ENCODE data around the gene GALR1.
"Not testable (repeated sequence)": the region's sequence is repeated elsewhere in the genome, so short reads cannot be mapped to it uniquely, and the experiment has no call there.

The GALR1 gene

DNA sequence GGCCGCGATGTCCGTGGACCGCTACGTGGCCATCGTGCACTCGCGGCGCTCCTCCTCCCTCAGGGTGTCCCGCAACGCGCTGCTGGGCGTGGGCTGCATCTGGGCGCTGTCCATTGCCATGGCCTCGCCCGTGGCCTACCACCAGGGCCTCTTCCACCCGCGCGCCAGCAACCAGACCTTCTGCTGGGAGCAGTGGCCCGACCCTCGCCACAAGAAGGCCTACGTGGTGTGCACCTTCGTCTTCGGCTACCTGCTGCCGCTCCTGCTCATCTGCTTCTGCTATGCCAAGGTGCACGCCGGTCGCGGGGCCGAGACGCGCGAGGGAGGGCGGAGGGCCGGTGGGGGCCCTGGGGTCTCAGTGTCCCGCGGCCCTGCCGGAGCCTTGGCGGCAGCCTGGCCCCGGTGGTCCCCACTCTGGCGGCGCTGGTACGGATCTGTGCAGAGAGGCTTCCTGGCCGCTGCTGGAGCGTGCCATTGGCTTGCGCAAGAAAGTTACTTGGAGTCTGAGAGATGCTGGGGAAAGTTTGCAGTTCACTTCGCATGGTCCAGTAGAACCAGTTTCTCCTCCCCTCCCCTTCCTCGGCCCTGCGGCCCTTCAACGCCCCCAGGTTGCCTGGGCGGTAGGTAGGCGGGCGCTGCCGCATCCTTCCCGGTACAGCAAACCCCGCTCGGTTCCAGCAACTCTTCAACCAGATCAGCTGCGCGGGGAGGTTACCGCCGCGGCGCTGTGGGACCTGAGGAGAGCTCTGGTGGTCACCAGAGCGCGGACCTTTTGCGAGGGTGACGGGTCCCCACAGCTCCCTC, 1.5 kb downstream of the GALR1 start:
- no peak for DNase-seq

DNA sequence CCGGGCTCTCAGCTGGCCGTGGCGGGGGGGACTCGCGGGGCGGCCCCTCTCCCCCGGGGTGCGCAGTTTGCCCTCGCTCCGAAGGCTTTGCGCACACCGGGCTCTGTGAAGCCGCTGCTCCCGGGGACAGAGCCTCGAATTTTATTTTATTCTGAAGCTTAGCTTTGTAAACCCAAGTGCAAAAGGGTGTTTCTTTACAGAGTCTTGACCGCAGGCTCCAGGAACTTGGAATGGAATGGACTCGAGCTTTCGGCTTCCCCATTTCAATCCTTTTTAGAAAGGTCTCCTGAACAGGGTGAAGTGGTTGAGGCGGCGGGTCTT, 2.0 kb downstream of the GALR1 start:
- DNase-seq: no peak

DNA sequence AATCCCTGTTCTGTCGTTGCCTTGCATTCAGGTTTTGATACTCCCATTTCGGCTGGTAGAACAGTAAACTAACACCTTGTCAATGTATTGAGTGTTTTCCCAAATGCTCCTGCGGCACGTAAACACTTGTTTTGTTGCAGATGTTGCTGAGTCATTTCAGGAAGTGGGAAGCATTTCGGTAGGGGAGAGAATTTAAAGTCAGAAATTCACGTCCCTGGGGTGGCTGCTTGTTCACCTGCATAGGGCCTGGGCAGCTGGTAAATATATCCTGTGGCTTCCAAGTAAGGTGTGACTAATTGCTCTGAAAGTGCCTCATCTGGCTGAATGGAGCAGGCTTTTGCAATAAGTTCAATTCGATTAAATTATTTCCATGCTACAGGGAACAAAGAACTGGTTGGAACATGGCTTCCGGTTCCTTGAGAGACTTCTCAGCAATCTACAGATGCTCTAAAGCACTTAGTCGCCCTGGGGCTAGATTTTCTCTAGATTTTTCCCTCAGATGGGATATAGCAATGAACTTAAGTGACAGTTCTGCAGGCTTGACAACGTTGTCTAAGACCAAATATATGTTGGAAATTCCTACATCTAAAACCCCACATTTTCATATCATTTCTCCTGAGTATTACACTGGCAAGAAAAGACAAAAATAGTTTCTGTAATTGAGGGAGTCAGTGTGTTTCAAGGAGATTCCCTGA, 5.2 kb downstream of the GALR1 start:
- DNase-seq: no peak

DNA sequence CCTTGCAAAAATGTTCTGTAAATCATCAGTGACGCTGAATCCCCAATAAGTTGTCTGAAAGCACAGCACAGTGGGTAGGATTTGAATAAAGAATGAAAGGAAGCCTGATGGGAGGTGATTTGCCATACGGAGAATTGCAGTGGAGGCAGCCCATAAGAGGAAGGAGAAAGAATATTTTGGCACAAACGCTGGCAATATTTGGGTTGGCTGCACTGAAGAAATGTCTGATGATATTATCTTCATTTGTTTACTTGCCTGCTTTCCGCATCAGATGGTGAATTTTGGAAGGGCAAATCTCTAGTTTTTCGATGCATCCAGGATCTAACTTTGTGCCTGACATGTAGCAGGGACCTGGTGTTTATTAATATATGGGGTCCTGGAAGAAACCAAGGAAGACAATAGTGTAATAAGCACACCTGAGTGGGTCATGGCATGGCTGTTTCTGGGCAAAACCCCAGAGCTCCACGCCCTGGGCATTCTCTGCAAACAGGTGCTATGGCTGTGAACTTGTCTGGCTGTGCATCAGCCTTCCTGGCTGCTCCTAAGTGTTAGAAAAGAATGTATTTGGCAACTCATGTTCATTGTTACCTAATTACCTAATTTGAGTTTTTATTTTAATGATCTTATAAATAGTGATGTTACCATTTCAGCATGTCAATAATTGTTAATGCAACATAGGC, 5.9 kb downstream of the GALR1 start:
- DNase-seq: no peak

DNA sequence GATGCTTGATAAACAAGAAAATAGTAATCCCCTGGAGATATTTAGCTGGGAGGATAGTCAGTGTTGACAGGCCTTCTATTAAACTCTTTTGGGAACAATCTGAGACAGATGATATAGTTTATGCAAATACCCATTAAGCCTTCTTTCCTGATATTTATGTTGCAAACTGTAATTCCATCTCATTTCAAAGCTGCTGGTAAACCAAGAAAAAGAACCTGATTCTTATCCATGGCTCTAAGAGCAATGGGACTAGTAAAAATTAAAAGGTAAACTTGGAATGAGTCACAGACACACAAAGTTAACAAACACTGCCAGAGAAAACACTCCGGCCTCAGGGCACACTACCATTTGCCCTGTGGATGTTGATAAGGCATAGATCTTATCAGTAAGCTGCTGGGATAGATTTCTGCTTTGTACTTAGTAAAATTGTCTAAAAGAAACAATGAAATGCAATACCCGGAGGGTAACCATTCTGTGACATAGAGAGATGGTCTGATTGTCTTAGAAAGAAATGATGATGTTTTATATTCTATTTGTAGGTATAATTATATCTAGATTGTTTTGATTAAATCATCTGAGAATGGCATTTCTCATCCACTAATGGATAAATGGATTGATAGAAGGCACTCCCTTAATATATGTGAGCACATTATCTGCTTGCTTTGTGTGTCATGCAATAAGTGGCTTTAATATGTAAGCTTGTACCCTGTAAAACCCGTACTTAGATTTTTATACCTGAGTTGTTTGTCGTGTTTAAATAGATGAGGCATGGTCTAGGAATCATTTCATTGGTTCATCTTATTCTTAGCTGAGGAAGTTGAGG, 13.2 kb downstream of the GALR1 start:
- DNase-seq: no peak

DNA sequence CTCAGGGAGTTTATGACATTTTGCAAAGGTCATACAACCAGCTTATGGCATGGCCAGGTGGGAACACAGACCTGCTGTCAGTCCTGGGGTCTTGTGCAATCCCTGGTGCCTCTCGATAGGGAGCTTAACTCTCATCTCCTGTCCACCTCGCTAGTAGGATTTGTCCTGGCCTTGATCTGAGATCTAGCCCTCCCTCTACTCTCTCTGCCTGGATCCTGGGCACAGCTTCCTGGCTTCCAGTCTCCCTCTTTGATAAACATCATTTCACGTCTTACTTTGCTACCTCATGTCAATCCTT, 13.8 kb downstream of the GALR1 start:
- no peak for DNase-seq

DNA sequence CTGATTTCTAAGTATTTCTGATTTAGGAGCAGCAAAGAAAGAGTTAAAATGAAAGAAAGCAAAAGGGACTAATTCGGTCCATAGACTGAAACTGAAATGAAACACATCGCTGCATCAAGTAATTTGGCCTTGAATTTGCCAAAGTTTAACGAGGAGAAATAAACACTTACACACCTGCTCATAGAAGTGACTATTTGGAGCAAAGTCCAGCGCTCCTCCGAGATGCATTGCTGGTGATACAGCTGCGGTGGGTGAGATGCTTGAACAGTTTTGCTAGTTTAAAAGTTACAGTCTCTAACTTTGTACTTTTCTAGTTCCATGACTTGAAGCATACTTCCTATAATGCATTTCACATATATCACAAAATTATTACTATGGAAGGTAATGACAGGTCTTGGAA, 18.3 kb downstream of the GALR1 start:
- no peak for DNase-seq

DNA sequence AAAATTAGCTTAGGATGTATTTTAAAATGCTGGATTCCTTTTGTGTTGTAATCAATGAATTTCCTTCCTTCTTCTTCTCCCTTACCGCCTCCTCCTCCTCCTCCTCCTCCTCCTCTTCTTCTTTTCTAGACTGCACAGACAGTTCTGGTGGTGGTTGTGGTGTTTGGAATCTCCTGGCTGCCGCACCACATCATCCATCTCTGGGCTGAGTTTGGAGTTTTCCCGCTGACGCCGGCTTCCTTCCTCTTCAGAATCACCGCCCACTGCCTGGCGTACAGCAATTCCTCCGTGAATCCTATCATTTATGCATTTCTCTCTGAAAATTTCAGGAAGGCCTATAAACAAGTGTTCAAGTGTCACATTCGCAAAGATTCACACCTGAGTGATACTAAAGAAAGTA, 18.8 kb downstream of the GALR1 start:
- no peak for DNase-seq

DNA sequence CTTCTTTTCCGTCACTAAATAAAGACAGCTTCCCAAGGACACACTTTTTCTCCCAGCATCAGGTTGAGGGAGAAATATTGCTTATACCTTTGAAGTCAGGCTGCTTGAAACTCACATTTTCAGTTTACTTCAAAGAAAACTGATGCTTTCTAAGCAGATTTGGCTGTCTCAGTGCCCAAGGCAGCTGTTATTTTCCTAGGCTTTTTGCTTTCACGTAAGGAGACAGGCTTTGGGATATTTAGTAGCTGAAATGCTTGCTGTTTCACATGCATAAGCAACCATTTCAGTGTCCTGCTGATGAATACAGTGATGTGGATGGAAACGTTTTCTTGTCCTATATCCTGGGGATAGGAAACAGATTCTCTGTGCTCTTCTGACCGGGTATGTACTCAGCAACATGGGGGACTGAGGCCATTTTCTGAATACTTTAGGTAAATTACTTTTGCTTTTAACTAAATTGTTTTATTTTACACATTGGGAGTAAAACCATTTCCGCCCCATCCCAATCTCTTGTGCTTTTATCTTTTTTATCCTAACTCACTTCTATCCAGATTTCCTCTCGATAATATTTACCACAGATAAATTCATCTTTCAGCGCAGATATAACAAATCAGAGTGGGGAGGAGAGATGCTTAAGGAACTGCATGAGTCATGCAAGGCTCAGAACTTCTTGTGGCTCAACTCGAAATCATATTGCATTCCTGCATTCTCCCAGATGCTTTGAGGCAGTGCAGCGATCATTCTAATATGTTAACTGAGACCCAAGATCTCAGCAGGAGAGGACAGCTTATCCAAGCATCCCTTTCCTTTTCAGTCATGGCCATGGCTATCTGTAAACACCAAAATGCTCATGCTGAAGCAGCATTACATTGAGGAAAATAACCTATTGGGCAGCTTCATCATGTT, 22.2 kb downstream of the GALR1 start:
- no peak for DNase-seq

DNA sequence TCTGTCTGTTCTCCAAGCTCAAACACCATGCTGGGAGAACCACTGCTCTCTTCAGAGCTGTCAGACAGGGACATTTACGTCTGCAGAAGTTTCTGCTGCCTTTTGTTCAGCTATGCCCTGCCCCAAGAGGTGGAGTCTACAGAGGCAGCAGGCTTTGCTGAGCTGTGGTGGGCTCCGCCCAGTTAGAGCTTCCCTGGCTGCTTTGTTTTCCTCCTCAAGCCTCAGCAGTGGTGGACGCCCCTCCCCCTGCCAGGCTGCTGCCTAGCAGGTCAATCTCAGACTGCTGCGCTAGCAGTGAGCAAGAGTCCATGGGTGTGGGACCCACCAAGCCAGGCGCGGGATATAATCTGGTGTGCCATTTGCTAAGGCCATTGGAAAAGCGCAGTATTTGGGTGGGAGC, 41.2 kb downstream of the GALR1 start:
- not testable (repeated sequence) for DNase-seq

DNA sequence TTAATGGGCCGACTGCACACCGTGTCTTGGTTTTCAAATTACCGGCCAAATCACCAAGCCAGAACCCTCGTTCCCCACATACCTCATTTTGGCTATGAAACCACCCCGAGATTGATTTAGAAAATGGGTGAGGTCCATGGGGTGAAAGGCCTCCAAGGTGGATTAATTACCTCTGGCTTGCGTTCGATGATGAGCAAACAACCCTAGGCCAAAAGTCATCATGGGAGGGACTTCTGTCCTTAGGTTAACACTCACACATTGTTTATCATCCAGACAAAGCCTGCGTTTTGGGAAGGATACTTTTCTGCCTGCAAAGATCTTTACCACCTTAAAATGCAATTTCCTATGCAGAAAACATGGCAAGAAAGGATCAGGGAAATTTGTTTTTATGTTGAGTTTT, 48.5 kb downstream of the GALR1 start:
- no peak for DNase-seq

DNA sequence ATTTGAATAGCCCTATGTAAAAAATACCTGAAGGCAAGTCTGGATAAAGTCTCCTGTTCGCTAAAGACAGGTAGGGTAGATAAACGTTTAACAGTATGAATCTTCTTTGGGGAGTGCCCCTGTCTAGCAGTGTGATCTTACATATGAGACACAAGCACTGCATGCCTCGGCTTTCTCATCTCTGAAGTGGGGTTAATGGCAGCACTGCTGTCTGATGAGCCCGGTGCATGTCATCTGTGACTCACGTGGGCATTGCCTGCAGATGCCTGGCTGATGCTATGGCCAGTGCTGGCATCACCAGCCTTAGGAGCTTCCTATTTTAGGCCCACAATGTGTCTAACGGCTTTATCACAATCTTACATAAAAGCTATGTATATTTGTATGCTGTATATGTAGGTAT, 50.1 kb downstream of the GALR1 start:
- DNase-seq: no peak

DNA sequence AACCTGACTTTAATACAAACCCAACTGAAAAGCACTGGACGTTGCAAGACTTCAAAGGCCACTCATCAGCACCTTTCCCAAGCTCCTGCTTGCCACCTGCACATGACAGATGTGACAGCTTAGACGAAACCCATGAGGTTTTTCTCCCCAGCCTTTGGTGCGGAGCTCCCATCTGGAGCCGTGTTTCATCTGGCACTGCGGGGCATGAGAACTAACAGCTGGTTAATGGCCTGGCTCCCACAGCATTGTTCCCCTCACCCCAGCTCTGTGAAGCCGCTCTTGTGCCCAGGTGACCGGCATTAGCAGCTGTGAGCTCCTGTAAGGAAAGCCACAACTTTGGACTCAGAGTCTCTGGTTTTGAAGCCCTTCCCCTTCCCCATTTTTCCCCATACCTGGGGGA, 50.9 kb downstream of the GALR1 start:
- no peak for DNase-seq

DNA sequence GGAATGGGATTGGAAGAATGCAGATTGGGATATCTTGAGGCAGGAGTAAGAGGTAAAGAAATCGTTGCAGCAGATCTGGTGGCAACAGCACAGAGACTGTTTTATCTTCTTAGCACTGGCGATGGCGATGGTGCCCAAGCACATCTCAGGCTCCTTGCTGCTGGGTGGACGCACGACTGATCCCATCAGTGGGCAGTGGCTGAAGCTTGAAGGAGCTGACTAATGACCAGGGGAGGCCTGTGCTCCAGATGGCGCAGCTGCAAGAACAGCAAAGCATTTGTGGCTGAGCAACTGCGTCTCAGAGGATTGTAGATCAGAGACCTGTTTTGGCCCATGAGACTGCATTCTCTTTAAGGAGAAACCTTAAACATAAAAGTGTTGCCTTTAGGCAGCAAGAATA, 54.6 kb downstream of the GALR1 start:
- DNase-seq: no peak

DNA sequence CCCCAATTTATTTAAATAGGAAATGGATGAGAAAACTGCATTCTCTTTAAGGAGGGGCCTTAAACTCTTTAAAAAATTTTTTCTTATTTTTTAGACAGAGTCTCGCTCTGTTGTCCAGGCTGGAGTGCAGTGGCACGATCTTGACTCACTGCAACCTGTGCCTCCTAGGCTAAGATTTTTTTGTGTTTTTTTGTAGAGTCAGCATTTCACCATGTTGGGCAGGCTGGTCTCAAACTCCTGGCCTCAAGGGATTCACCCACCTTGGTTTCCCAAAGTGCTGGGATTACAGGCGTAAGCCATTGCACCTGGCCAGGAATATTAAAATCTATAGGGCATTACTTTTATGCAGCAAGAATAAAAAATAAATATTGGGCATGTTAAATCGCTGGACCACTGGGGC, 56.0 kb downstream of the GALR1 start:
- no peak for DNase-seq

DNA sequence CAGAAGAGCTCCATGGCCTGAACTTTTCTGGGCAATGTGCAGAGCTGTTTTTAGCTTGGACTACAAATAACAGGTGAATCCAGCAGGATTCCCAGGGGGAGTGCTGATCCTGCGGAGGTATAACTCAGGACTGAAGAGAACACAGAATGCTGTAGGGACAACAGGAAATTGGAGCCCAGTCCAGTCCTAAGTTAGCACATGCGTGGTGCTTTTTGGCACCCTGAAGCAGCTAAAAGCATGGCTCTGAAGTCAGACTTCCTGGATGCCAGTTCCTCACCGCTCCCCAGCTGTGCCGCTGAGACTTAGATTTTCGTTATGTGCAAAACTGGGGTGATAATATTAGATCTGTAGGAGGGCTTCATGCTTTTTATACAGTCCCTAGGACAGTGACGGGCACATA, 58.6 kb downstream of the GALR1 start:
- DNase-seq: no peak

DNA sequence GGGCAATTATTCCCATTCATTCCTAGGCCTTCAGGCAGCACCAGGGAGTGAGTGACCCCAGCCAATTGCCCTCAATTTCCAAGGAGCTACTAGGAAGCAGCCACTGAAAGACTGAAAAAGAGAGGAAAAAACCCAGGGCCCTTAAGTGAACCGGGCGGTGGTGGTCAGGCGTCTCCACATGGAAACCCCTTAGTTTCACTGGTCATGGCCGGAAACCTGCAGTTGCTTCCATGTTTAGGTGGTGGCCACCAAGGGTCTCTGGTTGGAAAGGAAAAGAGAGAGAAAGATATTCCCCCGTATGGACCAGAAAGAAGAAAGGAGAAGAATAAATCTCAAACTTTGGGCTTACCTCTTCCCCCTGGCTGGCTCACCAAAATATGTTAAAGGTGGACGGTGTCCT, 64.9 kb downstream of the GALR1 start:
- DNase-seq: no peak

DNA sequence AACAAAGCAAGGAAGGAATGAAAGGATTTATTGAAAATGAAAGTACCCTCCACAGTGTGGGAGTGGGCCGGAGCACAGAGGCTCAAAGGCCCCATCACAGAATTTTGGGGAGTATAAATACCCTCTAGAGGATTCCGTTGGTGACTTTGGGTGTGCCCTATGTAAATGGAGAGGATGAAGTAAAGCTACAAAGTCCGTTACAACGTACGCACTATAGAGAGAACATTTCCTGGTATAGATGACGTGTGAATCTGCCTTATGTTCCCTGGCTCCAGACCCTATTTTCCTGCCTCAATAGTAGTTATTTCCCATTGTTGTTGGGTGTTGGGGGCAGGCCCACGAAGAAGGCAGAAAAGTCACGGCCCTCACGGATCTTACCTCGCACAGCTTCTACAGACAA, 65.3 kb downstream of the GALR1 start:
- no peak for DNase-seq

DNA sequence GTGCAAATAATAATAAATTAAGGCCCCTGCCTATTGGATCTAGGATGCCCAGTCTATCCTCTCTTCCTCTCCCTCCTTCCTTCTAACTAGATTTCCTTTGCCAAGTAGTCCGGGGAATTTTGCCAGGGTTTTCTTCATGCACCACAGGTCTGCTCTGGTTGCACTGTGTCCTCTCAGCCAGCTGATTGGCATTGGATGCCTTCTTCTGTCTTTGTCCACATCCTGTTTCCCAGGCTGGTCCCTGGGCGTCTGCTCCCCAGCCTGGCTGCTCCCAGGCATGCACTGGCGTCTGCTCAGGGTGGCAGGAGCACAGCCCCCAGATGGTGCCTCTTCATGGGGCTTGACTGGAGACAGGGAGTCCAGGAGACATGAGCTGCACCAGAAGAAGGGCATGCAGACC, 66.4 kb downstream of the GALR1 start:
- DNase-seq: no peak

DNA sequence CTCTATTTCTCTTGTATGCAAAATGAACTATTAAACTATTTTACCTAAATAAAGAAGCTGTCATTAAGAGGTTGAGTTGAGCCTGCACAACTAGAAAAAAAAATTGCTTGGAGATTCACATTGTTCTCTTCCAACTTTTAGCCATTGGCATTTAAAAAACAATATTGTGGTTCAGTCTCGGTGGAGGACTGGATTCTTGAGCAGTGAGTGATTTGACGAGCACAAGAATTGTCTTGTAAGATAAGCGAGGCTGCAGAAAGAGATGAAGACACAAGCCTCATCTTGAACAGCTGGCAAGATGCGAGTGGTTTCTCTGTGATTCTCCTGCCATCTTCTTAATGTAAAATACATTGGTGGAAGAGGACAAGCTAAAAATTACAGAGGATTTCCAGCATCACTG, 67.0 kb downstream of the GALR1 start:
- DNase-seq: no peak

DNA sequence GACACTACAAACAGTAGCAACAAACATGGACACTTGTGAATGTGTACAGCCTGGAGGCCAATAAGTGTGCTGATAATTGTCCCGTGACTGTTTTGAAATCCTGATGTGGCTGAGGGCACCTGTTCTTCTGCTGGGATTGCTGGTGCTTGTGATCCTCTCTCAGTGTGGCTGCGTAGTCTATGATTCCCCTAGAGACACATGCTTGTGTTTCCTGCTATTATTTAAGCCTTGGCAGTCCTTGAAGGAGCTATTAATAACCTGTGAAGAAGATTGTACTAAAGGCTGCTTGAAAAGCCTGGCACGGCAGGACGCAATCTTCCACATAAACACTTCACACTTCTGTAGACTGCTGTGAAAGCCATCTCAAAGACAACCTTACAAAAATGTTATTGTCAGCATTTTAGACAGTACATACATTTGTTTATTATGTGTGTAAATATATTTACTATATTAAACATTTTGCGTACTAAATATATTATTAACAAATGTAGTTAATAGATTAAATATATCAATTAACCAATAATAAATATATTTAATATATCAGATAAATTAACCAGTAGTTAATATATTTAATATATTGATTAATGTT, 71.4 kb downstream of the GALR1 start:
- DNase-seq: no peak
